Activated CD8-positive, alpha-beta memory T cell treated with anti-CD3 and anti-CD28 coated beads, Interleukin-2, amount 50 U/mL, for 48 hours (primary cell): Measurements from ENCODE around the gene CRIP1.

Experiments used
- DNase-seq: peaks from one replicate; pipeline ENCODE4 v3.0.0-alpha.2; 2020

The CRIP1 gene

DNA sequence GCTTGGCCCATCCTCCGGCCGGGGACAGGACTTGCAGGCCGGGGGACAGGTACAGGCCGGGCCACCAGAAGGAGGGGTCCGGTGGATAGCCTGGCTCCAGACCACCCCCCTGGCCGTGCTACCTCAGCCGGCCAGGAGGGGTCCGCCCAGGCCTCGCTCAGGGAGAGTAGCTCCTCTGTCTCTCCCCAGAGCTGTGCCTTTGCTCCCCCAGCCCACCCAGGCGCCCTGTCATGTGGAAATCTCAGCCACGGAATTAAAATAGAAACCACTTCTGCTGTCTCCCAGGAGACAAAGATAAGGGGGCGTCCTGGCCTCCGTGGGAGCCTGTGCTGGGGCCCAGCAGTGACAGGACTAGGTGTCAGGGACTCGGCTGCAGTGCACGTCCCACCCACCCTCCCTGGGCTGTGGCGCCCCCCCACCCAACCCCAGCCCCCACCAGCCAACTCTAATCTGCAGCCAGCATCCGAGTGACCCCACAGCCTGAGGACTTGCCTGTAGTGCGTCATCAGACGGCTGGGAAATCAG is 15.3 kb upstream of the CRIP1 start:
- no peak for DNase-seq

DNA sequence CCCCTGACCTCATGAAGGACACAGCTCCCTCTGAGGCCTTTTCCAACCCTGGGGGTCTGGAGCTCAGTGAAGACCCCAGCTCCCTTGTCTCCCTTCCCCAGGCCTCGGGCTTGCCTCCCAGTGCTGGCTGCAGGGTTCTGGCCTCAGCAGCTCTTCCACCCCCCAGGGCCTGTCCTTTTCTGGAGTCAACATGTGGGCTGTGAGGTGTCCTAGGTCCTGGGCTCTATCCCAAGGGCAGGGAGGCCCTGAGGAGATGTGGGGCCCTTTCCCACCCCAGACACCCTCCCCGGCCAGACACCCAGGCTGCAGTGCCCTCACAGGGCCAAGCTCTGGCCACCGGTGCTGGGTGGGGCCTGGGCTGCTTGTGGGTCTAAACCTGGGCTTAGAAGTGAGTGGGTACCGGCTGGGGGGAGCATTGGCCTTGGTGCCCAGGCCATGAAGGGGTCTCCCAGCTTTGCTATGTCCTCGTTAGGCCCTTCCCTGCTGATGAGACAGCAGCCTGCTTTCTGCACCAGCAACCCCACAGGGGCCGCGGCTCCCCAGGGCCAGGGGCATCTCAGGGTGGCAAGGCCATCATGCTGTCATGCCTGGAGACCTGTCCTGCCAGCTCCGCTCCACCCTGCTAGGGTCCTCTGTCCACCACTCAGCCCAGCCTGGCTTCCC is 14.7 kb upstream of the CRIP1 start:
- no peak for DNase-seq

DNA sequence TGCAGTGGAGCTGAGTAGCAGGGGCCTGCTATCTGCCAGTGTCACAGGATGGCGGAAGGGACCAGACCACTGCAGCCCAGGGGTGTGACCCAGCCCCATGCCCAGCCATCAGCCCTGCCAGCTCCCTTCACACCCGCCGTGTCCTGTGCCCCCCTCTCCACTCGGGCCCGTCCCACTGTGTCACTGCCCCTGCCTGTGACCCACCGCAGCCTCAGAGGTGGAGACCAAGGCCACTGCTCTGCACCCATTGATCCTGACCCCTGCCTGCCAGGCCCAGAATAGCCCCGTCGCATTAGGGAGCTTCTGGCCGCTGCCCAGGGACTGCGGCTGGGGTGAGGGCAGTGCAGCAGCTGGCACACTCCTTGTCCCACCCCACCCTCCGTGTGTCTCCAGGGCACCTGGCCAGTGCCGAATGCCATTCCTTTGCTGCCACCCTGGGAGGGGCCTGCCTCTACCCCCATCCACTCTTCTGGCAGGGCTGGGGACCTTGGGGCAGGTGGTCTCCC is 14.1 kb upstream of the CRIP1 start:
- no peak for DNase-seq

DNA sequence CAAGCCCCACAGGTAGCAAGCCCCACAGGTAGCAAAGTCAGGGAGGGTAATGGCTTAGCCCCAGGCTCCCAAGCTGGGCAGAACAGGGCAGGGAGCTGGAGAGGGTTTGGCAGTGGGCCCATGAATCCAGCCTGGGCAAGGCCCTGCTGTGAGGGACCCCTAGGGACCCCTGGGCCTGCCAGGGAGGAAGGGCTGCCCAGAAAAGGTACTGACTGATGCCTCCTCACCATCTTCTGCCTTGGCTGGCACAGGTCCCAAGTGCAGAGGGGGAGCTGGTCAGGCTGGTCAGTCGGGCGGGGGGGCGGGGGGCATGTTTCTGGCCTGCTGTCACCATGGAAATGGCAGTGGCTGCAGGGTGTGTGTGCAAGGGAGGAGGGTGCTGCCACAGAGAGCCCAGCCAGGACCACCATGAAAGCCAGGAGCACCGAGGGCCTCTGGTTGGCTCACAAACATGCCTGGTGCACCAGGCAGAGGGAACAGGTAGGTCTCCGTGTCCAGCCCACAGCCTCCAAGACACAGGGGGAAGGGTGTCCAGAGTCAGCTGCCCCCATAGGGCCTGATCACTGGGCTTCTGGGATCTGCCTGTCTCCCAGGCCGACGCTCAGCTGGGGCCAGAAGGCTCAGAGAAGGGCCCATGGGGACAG is 13.5 kb upstream of the CRIP1 start:
- no peak for DNase-seq

DNA sequence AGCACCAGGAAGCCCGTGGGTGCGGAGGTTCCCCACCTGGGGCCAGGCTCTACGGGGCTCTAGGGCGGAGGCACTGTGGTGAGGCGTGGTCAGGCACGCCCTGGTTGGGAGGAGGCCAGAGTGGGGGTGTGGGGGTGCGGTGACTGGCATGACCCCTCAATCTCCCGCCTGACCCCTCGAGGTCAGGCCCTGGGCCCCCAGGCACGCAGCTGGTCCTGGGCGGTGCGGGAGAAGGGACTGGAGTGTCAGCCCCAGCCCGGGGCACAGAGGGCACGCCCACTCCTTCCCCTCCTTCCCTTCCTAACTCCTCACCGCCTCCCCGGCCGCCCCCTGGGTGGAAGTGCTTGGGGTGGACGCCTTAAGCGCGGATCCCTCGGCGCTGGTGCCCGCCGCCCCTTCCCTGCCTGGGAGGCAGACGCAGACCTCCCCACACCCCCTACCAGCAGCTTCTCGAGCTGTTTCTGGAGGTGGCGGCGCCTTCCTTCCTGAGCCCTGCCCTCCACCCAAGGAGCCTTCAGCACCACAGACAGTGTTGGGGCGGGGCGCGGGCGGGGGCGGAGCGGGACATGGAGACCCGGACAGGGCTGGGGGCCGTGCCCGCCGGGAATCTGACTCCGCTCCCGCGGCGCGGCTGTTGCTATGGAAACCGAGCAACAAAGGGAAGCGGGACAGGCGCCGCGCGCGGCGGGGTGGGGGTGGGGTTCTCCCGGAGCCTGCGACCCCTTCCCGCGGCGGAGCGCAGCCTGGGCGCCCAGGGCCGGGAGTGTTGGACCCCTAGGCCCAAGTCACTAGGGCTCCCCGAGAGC is 12.8 kb upstream of the CRIP1 start:
- DNase-seq = peak; percentile 75

DNA sequence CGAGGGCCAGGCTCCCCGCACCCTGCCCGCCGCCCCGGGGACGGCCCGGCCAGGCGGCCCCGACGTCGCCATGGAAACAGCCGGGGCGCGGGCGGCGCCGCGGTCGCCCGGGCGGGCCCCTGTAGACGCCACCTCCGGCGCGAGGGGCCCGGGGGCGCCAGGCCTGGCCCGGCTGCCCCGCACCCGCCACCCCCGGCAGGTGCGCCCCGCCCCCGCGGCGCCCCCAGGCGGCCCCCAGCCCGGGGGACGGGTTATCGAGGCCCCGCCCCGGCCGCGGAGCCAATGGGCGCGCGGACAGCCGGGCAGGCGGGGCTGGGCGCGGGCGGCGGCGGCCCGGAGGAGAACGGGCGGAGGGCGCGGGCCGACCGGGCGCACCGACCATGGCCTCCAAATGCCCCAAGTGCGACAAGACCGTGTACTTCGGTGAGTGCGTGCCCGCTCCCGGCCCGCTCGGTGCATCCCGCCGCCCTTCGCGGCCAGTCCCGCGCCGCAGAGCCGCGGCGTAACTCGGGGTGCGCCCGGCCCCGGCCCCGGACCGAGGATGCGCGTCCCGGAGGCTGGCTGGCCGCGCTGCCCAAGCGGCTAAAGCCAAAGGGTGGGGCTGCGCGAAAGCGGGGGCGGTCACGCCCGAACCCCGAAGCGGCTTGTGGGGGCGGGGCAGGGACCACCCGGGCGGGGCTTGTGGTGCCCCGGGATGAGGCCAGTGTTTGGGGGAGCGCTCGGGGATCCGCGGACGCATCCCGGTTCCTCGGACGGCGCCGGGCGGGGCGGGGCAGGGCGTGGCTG is 12.0 kb upstream of the CRIP1 start, which contains the start of gene CRIP2:
Gene CRIP2 (plus strand): TSS at position 339 of the 786 bp plus-strand sequence. CDS start 42 bp downstream, at position 381.
- DNase-seq = no peak

DNA sequence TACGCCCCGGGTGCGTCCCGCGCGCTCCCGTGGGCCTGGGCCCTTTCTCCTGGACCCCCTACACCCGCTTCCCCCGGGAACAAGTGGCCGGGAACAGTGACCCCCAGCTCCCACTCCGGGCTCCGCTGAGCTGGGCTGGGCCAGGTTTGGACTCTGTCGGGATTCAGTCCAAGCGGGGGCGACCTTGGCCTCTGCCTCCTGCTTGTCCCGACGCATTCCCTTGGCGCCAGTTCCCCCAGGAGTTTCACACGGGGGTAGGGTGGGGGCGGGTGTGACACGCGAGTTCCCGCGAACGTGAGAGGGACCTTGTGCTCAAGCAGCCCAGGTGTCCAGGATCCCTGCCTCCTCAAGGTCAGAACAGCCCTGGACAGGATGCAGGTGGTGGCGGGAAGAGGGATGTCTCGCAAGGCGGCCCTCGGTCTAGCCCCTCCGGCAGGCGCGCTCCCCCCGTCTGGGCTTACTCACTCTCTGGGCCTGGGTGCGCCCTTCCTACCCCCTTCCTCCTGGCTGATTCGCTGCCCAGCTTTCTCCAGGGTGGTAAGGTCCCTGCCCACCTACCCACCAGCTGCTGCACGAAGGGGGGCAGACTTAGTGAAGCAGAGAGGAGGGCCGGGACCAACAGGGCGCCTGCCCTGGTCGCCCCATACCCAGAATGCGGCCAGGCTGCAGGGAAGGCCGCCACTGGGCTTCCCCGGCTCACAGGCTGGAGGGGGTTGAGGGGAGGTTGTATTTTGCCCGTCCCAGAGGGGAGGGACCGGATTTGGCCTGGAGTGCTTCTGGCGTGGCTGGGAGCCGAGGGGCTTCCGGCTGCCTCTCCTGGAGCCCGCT is 11.2 kb upstream of the CRIP1 start:
- no peak for DNase-seq

DNA sequence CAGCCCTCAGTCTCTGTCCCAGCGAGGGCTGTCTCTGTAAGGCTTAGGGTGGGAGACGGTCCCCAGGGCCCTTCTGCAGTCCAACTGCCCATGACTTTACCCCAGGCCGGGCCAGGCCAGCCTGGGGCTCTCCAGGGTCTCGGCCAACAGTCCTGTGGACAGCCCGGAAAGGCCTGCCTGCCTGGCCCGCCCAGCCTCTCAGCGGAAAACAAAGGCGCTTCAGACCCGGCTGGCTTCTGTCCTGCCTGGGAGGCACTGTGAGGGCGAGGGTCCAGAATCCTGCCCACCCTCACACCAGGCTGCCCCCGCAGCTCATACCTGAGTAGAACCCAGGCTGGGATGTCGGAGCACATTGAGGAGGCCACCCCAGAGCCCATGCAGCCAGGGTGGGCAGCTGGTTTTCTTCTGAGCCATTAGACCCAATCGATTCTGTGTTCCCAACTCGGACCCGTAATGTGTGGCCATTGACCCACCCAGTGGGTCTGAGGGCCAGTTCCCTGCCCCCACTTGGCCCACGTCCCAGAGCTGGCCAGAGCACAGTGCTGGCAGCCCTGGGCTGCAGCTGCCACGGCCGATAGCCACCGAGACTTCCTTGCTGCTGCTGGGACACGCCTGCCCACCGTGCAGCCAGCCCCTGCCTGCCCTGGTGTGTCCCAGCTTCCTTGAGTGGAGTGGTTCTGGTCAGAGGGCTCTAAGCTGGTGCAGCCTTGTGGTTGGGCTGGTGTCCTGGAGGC is 10.4 kb upstream of the CRIP1 start:
- no peak for DNase-seq

DNA sequence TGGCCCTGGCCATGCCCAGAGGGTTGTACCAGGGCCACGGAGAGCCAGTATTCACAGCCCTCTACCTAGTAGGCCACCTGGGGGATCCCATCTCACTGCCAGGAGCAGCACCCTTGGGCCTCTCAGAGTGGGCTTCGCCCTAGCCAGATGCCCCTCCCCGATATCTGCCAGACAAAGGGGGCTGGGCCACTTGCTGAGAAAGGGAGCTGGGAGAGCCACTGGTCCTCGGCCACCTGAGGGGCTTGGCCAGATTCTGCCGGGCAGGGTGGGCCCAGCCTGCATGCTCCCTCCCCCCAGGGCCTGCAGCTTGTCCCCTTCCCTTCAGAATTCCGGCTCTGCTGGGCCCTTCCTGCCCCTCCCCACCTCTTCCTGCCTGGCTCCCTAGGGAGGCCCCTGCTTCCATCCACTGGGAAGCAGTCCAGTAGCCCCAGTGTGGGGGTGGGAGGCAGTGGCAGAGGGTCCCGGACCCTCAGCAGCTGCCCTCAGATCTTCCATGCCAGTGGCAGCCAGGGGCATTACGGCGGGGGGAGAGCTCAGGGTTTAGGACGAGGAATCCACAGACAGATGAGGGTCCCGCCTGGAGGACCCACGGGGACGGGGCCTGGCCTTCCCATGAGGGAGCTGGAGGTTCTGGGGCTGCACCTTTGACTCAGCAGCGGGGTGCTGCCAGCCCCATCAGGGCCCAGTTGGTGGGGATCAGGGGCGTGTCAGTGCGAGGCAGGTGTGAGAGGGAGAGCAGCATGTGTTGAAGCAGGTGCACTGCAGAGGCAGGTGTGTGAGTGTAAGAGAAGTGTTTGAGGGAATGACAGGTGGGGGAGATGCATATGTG is 9.6 kb upstream of the CRIP1 start:
- DNase-seq = no peak

DNA sequence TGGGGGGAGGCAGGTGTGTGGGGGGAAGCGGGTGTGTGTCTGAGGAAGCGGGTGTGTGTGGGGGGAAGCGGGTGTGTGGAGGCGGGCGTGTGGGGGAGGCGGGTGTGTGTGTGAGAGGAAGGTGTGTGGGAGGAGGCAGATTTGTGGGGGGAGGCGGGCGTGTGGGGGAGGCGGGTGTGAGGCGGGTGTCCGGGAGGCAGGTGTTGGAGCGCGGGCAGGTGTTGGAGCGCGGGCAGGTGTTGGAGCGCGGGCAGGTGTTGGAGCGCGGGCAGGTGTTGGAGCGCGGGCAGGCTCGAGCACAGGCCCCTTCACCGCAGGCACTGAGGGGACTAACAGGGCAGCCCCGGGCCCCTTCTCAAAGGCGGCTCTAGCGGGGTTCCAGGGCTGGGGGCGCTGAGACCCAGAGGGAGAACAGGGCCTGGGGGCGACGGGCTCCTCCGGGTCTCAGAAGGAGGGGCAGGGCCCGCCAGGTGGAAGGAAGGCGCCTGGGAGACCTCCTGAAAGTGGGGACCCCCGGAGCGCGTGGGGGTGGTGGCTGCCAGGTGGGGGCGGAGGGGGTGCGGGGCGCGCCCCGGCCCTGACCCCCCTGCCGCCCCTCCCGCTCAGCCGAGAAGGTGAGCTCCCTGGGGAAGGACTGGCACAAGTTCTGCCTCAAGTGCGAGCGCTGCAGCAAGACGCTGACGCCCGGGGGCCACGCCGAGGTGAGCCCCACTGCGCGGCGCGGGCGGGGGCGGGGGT is 8.9 kb upstream of the CRIP1 start:
- DNase-seq = no peak

DNA sequence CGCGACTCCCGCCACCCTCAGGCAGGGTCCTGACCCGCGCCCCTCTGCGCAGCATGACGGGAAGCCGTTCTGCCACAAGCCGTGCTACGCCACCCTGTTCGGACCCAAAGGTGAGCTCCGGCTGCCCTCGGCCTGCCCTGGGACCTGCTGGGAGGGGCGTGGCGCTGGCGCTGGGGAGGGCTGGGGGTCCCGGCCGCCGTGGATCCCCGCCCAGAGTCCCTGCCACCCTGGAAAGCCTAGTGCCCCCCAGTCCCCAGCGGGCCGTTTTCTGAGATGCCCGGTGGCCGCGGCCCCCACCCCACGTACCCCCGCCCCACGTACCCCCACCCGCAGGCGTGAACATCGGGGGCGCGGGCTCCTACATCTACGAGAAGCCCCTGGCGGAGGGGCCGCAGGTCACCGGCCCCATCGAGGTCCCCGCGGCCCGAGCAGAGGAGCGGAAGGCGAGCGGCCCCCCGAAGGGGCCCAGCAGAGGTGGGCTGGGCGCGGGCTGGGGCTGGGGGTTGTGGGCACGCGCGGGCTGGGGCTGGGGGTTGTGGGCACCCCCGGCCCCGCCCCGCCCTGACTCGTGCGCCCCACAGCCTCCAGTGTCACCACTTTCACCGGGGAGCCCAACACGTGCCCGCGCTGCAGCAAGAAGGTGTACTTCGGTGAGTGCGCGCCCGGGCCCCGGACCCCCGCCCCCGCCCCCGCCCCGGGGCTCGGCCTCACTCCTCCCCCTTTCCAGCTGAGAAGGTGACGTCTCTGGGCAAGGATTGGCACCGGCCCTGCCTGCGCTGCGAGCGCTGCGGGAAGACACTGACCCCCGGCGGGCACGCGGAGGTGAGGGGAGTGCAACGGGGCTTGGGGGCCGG is 8.1 kb upstream of the CRIP1 start:
- no peak for DNase-seq

DNA sequence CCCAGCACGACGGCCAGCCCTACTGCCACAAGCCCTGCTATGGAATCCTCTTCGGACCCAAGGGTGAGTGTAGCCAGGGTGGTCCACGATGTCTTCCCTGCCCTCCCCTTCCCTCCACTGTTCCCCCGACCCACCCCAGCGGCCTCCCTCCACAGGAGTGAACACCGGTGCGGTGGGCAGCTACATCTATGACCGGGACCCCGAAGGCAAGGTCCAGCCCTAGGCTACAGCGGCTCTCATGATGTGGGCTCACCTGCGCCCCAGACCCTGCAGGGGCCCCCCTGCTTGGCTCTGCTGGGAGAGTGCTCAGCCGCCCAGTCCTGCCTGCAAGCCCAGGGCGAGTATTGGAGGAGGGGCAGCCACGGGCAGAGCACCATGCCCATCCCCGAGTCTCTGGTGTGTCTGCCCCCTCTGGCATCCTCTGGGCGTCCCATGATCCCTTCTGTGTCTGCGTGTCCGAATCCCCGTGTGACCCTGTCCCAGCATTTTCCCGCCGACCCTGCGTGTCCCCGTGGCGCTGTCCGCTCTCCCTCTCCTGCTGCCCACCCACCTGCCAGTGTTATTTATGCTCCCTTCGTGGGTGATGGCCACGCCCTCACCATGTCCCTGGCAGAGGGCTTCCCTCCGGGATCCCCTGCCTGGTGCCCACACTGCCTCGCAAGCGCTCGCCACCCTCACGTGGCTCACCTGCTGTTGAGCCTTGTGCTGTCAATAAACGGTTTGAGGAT is 7.1 kb upstream of the CRIP1 start:
- DNase-seq = no peak

DNA sequence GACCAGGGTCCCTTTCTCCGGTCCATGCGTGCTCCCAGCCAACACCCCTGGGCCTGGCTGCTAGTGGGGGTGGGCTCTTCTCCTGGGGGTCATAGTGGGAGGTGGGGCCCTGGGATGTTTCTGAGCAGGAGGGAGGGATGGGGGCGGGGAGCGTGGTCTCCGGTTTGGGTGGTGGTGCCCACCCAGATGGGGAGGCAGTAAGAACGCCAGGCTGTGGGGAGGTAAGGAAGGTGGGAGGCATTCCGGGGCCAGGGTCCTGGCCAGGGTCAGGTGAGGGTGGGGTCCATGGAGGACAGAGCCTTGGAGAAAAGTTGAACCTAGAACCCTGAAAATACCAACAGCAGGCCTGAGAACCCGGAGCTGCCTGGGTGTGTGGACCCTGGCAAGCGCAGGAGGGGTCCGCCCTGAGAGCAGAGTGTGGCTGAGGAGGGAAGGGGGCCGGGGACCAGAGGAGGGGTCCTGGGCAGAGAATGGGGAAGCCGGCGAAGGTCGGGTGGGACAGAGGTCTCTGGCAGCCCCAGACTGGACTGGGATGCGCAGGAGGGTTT is 6.4 kb upstream of the CRIP1 start:
- DNase-seq = no peak

DNA sequence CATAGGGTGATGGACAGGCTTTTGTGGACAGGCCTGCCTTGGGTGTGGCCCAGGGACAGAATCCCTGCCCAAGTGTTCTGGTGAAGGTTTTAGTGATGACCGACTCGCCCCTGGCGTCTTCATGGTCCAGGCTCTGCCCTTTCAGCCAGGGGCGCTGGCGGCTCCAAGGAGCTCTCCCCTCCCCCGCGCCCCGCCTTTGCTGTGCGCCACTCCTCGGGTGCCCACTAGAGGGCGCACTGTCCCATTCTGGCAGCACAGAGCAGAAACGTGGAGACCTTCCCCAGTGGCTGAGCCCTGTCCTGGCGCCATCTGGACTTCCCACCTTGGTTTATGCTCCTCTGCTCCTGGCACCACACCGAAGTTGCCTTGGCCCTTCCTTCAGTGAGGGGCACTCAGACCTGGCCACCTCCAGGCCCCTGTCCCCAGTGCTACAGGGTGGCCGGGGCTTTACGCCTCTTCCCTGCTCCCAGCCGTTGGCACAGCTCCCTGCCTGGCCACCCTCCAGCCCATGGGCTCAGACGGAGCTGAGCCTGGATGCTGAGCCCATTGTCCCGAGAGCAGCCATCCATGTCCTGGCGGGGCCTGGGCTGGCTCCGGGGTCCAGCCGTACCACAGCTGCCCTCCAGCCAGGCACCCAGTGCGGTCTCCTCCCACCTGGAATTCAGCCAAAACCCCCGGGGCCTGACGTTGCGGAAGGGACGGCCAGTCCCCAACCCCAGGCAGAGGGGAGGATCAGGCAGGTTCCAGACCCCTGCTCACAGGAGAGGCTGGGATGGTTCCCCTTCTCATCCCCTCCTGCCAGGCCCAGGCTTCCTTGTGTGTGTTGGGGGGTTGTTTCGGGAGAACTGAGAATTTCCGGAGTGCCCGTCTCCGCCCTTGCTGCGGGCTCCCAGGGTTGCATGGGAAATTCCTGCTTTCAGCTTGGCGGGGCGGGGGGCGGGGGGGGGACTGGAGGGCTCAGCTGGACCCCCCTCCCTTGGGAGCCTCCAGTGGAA is 5.6 kb upstream of the CRIP1 start:
- peak; percentile 99 for DNase-seq

DNA sequence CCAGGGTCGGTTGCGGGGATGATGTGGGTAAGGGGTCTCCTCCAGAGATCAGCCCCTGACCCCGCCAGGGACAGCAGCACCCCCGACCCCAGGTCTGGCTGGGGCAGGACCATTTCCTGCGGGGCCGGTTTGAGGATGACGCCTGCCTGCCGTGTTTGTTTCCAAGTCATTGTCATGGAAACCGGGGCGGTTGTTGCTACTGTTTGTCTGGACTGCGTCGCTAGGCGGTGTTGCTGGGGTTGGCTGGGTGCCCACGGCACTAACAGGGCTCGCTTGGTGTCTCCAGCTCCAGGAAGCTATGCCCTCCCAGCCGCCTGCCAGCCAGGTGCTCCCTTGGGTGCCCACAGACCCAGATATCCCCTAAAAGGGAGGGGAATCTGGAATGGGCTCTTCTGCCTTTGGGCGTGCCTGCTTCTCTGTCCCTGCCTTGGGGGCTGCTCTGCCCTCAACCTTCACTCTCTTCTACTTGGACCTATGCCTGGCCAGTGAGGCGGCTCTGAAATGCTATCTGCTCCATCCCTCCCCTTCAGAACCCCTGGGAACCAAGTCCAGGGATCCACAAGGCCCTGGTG is 4.7 kb upstream of the CRIP1 start:
- peak; percentile 92 for DNase-seq
